ENCODE measurements around the gene RHEB. TPM values are rescaled to one million over a fixed set of nuclear protein-coding genes. Genes with fewer than 3 reads are reported as not detected.

Gene RHEB
- total and polyA plus RNA-seq, 2 donors (not counting 3 experiments of a cell fraction or from before 2014, with no cell fraction given), result 59.4 to 108 TPM

DNA sequence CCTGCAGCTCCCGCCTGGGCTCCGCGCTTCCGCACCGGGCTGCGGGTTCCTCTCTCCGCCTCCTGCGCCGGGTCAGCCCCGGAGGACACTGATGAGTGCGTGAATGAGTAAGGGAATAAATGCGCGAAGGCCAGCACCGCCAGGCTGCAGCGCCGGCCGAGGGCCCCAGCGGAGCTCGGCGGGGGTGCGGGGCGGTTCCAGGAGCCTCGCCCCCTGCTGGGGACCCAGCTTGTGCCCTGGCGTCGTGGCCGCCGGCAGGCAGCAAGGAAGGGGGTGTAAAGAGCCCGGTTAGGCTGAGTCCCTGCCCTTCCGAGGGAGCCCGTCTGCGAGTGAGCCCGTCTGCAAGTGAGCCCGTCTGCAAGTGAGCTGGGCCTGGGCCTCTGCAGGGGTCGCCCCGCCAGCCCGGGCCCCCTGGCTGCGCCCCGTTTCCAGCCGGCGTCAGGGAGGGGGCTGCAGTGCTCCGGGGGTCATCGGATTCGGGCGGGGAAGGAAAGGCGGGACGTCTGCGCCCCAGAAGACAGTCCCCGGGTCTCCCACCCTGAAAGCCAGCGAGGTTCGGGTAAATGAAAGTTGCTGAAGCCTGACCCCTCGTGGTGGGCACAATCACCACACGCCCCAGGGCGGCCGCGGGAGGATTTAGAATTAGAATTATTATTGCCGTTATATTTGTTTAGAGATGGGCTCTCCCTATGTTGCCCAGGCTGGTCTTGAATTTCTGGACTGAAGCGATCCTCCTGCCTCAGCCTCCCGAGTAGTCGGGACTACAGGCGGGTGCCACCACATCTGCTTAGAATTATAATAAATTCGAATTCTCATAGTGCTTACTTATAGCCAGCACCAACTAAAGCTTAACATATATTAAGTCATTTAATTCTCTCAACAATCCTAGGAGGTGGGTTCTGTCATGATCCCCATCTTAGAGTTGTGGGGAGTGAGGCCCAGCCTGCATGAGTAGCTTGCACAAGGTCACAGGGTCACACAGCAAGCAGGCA lies 71.1 kb downstream of the RHEB start:
- no peaks in the 10 kb centered on the region for H3K36me3 ChIP-seq (ENCODE audit: control insufficient read depth in 2 of 2, extremely low read depth in 1 of 2, insufficient read depth in 2 of 2, low read length in 2 of 2)
- no peaks in the 10 kb centered on the region for H3K4me1 ChIP-seq (ENCODE audit: control insufficient read depth, extremely low read depth, insufficient read depth, low read length)
- no peaks in the 10 kb centered on the region for H3K9me3 ChIP-seq (replicated peaks; ENCODE audit: control insufficient read depth, insufficient read depth, low read length)
- TF ChIP-seq POLR2AphosphoS5 (IDR thresholded peaks at IDR 0.05; ENCODE audit: insufficient read depth, low read depth, low read length) (no peak), CTCF (IDR thresholded peaks at IDR 0.05; ENCODE audit: extremely low read depth in 1 of 2, insufficient read depth in 1 of 2, low read depth in 1 of 2, low read length in 2 of 2) (peak; percentile 70 to 80)
- peaks cover 0 to 7% of the 10 kb centered on the region in 2 experiments for H3K27me3 ChIP-seq (ENCODE audit: control insufficient read depth in 2 of 2, insufficient read depth in 2 of 2, low read length in 2 of 2)
- H3K9me1 ChIP-seq (replicated peaks; ENCODE audit: control insufficient read depth, extremely low read depth, insufficient read depth, low read length), result no peaks in the 10 kb centered on the region
- peak overlapping the region; percentile 11 for H3K9ac ChIP-seq (replicated peaks; ENCODE audit: extremely low read depth, insufficient read depth, low read length)
- H4K20me1 ChIP-seq (replicated peaks; ENCODE audit: control insufficient read depth, extremely low read depth, insufficient read depth, low read length), result no peaks in the 10 kb centered on the region
- dilution Hi-C loops (cut with MboI; ENCODE audit: extremely low pct_ligation_motif_present, low sequenced_read_pairs), result no loop called here
- H3K4me2 ChIP-seq (ENCODE audit: insufficient read depth, low read length), result peak overlapping the region; percentile 43
- no TSS peak for BruUV-seq (replicated peaks)
- POLR2A ChIA-PET, result interaction anchor here (1.4 kb wide), 1 partner anchor 12 kb away, joined by 6 read pairs; no protein-coding TSS in a partner anchor
- CTCF ChIA-PET, result interaction anchor here (0.6 to 5.3 kb wide), 39 partner anchors 9 to 311 kb away, joined by 3 to 96 read pairs (median 4); partner anchors contain the start of genes NUB1 and RHEB
- peak; percentile 72 for DNase-seq (ENCODE audit: low read depth, low spot score)
- intact Hi-C loops (cut with micrococcal nuclease), result loop anchor here (1.0 to 2.0 kb wide), 5 partner anchors 11 to 311 kb away; partner anchors contain the start of gene RHEB
- no peak overlapping the region for H3K27ac ChIP-seq (ENCODE audit: insufficient read depth, low read depth, low read length)
- FAIRE-seq, result peak; percentile 77
- peak overlapping the region; percentile 57 for H2AFZ ChIP-seq (ENCODE audit: low read depth, low read length)
- H3K79me2 ChIP-seq (ENCODE audit: control insufficient read depth, insufficient read depth, low read length), result no peaks in the 10 kb centered on the region
- H3K4me3 ChIP-seq (replicated peaks in 1 of 3; ENCODE audit: insufficient read depth in 1 of 3, low read depth in 1 of 3, low read length in 3 of 3), result peak overlapping the region; percentile 12 to 53 (median 18)

Measured in endothelial cell of umbilical vein (primary cell).